HG03432 (cell line): ENCODE results near the gene ID4.

ENCODE experiments used
- ATAC-seq: cut with Tn5 transposase; IDR thresholded peaks from one replicate; pipeline ENCODE4 v1.9.1; 2021; ENCODE audit warnings: mild to moderate bottlenecking, moderate library complexity; ENCODE audit not compliant: unreplicated experiment

ID4 gene

GRCh38 chr6:19836799-19837510 is at the start of gene ID4:
Gene ID4 (plus strand): TSS chr6:19837370. CDS start chr6:19837755, 385 bp downstream.
- ATAC-seq, result no peak

GRCh38 chr6:19788686-19789085 is 48.5 kb upstream of the ID4 start:
- no peak for ATAC-seq

- no peak for ATAC-seq
These were observed 47.9 kb upstream of the ID4 start for GRCh38 chr6:19789100-19789803.

- no peak for ATAC-seq
These were observed 45.9 kb upstream of the ID4 start for GRCh38 chr6:19791267-19791666.

- ATAC-seq, result no peak
These were observed 42.0 kb upstream of the ID4 start for GRCh38 chr6:19795211-19795610.

GRCh38 chr6:19796452-19796851 is 40.7 kb upstream of the ID4 start:
- no peak for ATAC-seq

GRCh38 chr6:19798362-19798761 is 38.8 kb upstream of the ID4 start:
- no peak for ATAC-seq

GRCh38 chr6:19802656-19803055 is 34.5 kb upstream of the ID4 start:
- ATAC-seq, result no peak

- no peak for ATAC-seq
These were observed 33.6 kb upstream of the ID4 start for GRCh38 chr6:19803331-19804204.

- peak; percentile 100 for ATAC-seq
These were observed 32.7 kb upstream of the ID4 start for GRCh38 chr6:19804205-19805128.

- ATAC-seq, result no peak
These were observed 32.1 kb upstream of the ID4 start for GRCh38 chr6:19805129-19805481.

- ATAC-seq, result no peak
These were observed 30.2 kb upstream of the ID4 start for GRCh38 chr6:19806971-19807396.

GRCh38 chr6:19811397-19812079 is 25.6 kb upstream of the ID4 start:
- ATAC-seq, result no peak

- ATAC-seq, result peak; percentile 60
These were observed 24.6 kb upstream of the ID4 start for GRCh38 chr6:19812512-19813119.

GRCh38 chr6:19818805-19819204 is 18.4 kb upstream of the ID4 start:
- ATAC-seq, result no peak

GRCh38 chr6:19824058-19824807 is 12.9 kb upstream of the ID4 start:
- ATAC-seq, result no peak

- ATAC-seq, result no peak
These were observed 9.9 kb upstream of the ID4 start for GRCh38 chr6:19827247-19827646.

- no peak for ATAC-seq
These were observed 9.3 kb upstream of the ID4 start for GRCh38 chr6:19827903-19828302.

- no peak for ATAC-seq
These were observed 7.0 kb upstream of the ID4 start for GRCh38 chr6:19830171-19830570.
